ENCODE measurements around the gene FBXL3. TPM values are rescaled to one million over a fixed set of nuclear protein-coding genes. Genes with fewer than 3 reads are reported as not detected.

FBXL3 gene
- polyA plus RNA-seq, 1 donor from 2014 or later = 44.1 TPM

- H3K27ac ChIP-seq (ENCODE audit: low read length) = no peak overlapping the region
- H3K9ac ChIP-seq (ENCODE audit: low read length) = no peak overlapping the region
- H3K4me3 ChIP-seq (ENCODE audit: low read length) = peak overlapping the region; percentile 94
Observed at GRCh38 chr13:77028202-77028601, 1.2 kb upstream of the FBXL3 start.

DNA sequence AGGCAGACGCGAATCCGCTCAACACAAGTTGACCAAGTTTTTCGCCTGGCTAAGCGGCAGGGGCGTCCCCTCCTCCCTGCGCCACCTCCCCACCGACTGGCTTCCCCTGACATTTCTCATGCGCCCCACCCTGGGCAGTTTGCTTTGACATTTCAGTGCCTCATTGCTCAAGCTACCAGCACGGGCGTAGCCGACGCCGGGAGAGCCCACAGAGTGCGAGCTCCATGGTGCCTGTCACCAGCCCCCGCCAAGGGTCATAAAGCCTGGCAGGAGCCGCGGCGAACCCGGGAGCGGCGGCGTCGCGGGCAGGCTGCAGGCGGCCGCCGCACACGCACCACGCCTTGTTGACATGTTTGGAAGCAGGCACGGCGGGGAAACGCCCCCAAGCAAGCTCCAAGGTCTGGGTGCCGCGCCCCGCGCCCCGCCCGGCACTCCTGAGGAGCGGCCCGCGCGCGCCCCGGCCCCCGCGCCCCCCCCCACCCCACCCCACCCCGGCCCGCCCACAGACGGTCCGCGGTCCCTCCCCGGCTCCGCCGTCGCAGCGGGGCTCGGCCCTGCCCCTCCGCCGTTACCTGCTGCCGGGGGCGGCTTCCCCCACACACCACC lies 601 bp downstream of the FBXL3 start:
- no peaks in the 10 kb centered on the region for H3K27me3 ChIP-seq (ENCODE audit: insufficient read depth, low read depth, low read length)

More at GRCh38 chr13:77028202-77028601, 1.2 kb upstream of the FBXL3 start:
- no peaks in the 10 kb centered on the region for H3F3A ChIP-seq (ENCODE audit: insufficient read depth, low read length, poor library complexity, severe bottlenecking)
- H3K4me2 ChIP-seq (ENCODE audit: low read length) = no peak overlapping the region
- TF ChIP-seq SMC3 (conservative IDR thresholded peaks at IDR 0.05; ENCODE audit: poor library complexity) (no peak), MXI1 (conservative IDR thresholded peaks at IDR 0.05; ENCODE audit: poor library complexity, severe bottlenecking) (no peak), RAD21 (conservative IDR thresholded peaks at IDR 0.05) (no peak), TAF1 (IDR thresholded peaks at IDR 0.05; ENCODE audit: low read depth) (no peak), POLR2AphosphoS5 (IDR thresholded peaks at IDR 0.05) (no peak), EZH2 (IDR thresholded peaks at IDR 0.05; ENCODE audit: borderline replicate concordance, insufficient read depth, low read length, poor library complexity, severe bottlenecking) (no peak), EP300 (conservative IDR thresholded peaks at IDR 0.05; ENCODE audit: poor library complexity, severe bottlenecking) (no peak)
- TF ChIP-seq, protein P1, sequence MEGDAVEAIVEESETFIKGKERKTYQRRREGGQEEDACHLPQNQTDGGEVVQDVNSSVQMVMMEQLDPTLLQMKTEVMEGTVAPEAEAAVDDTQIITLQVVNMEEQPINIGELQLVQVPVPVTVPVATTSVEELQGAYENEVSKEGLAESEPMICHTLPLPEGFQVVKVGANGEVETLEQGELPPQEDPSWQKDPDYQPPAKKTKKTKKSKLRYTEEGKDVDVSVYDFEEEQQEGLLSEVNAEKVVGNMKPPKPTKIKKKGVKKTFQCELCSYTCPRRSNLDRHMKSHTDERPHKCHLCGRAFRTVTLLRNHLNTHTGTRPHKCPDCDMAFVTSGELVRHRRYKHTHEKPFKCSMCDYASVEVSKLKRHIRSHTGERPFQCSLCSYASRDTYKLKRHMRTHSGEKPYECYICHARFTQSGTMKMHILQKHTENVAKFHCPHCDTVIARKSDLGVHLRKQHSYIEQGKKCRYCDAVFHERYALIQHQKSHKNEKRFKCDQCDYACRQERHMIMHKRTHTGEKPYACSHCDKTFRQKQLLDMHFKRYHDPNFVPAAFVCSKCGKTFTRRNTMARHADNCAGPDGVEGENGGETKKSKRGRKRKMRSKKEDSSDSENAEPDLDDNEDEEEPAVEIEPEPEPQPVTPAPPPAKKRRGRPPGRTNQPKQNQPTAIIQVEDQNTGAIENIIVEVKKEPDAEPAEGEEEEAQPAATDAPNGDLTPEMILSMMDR (IDR thresholded peaks at IDR 0.05; ENCODE audit: poor library complexity, severe bottlenecking) = no peak
- TF ChIP-seq, protein P2, sequence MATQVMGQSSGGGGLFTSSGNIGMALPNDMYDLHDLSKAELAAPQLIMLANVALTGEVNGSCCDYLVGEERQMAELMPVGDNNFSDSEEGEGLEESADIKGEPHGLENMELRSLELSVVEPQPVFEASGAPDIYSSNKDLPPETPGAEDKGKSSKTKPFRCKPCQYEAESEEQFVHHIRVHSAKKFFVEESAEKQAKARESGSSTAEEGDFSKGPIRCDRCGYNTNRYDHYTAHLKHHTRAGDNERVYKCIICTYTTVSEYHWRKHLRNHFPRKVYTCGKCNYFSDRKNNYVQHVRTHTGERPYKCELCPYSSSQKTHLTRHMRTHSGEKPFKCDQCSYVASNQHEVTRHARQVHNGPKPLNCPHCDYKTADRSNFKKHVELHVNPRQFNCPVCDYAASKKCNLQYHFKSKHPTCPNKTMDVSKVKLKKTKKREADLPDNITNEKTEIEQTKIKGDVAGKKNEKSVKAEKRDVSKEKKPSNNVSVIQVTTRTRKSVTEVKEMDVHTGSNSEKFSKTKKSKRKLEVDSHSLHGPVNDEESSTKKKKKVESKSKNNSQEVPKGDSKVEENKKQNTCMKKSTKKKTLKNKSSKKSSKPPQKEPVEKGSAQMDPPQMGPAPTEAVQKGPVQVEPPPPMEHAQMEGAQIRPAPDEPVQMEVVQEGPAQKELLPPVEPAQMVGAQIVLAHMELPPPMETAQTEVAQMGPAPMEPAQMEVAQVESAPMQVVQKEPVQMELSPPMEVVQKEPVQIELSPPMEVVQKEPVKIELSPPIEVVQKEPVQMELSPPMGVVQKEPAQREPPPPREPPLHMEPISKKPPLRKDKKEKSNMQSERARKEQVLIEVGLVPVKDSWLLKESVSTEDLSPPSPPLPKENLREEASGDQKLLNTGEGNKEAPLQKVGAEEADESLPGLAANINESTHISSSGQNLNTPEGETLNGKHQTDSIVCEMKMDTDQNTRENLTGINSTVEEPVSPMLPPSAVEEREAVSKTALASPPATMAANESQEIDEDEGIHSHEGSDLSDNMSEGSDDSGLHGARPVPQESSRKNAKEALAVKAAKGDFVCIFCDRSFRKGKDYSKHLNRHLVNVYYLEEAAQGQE (IDR thresholded peaks at IDR 0.05; ENCODE audit: borderline replicate concordance) = no peak
- no peaks in the 10 kb centered on the region for H3K9me2 ChIP-seq (ENCODE audit: insufficient read depth, low read length)
- H2AFZ ChIP-seq (ENCODE audit: low read depth, low read length) = no peak overlapping the region
- no peaks in the 10 kb centered on the region for H3K9me3 ChIP-seq (ENCODE audit: low read length)
- H3K36me3 ChIP-seq (ENCODE audit: insufficient read depth, low read length) = no peaks in the 10 kb centered on the region
- H3K79me2 ChIP-seq (replicated peaks; ENCODE audit: insufficient read depth, low read length) = peaks cover 32% of the 10 kb centered on the region
- no peaks in the 10 kb centered on the region for H3K27me3 ChIP-seq (ENCODE audit: insufficient read depth, low read depth, low read length)
- H4K20me1 ChIP-seq (ENCODE audit: insufficient read depth) = peaks cover 11% of the 10 kb centered on the region

More for the DNA sequence above, 601 bp downstream of the FBXL3 start:
- Histone ChIP-seq H3K4me2 (ENCODE audit: low read length) (peak overlapping the region; percentile 87), H3K79me2 (replicated peaks; ENCODE audit: insufficient read depth, low read length) (peaks cover 51% of the 10 kb centered on the region), H3K9me2 (ENCODE audit: insufficient read depth, low read length) (no peaks in the 10 kb centered on the region), H3F3A (ENCODE audit: insufficient read depth, low read length, poor library complexity, severe bottlenecking) (no peaks in the 10 kb centered on the region), H3K9me3 (ENCODE audit: low read length) (no peaks in the 10 kb centered on the region), H3K36me3 (ENCODE audit: insufficient read depth, low read length) (no peaks in the 10 kb centered on the region), H3K27ac (ENCODE audit: low read length) (peak overlapping the region; percentile 95), H3K9ac (ENCODE audit: low read length) (peak overlapping the region; percentile 94), H4K20me1 (ENCODE audit: insufficient read depth) (peaks cover 11% of the 10 kb centered on the region), H2AFZ (ENCODE audit: low read depth, low read length) (no peak overlapping the region), H3K4me3 (ENCODE audit: low read length) (peak overlapping the region; percentile 94)
- peak; percentile 77 for TF ChIP-seq MXI1 (conservative IDR thresholded peaks at IDR 0.05; ENCODE audit: poor library complexity, severe bottlenecking)
- TF ChIP-seq POLR2AphosphoS5 (IDR thresholded peaks at IDR 0.05) = no peak
- no peak for TF ChIP-seq EZH2 (IDR thresholded peaks at IDR 0.05; ENCODE audit: borderline replicate concordance, insufficient read depth, low read length, poor library complexity, severe bottlenecking)
- TF ChIP-seq SMC3 (conservative IDR thresholded peaks at IDR 0.05; ENCODE audit: poor library complexity) = peak; percentile 9

All from neural cell (in vitro differentiated cells).